IMR-90 (cell line): ENCODE results near the gene TECPR2. TPM values are rescaled to one million over a fixed set of nuclear protein-coding genes. Genes with fewer than 3 reads are reported as not detected.

Experiments
- ATAC-seq: fragments of 200-7000 bp; cut with Tn5 transposase; 2 replicates; pipeline ENCODE4 v1.9.1; 2020; ENCODE audit warnings: low read depth, mild to moderate bottlenecking, moderate library complexity
- BruUV-seq: library from RNA; stranded (reverse); fragments of 400-500 nt; replicated peaks from 2 replicates; lab custom pipeline; 2021; lab: Mats Ljungman, UMichigan
- CTCF ChIA-PET: fragments of 300-600 bp; formaldehyde crosslinking; extraction: SDS; loops from one replicate; lab custom pipeline; 2021; ENCODE audit warnings: antibody characterized with exemption; lab: Yijun Ruan, JAX
- POLR2A ChIA-PET: fragments of 300-600 bp; sonication (Branson Sonifier 250); formaldehyde crosslinking; loops from one replicate; lab custom pipeline; 2022; ENCODE audit warnings: antibody characterized with exemption; ENCODE audit not compliant: unreplicated experiment; lab: Charles Lee
- DNase-seq: peaks from one replicate; pipeline ENCODE4 v3.0.0; 2013
- H2AFZ ChIP-seq: replicated peaks from 2 replicates; pipeline ENCODE3; 2013; ENCODE audit warnings: low read length, mild to moderate bottlenecking; ENCODE audit not compliant: poor library complexity
- H2AK5ac ChIP-seq: 2 replicates; pipeline ENCODE4 v1.6.1; 2013; ENCODE audit warnings: low read depth, low read length, inconsistent platforms
- H2AK9ac ChIP-seq: replicated peaks from 2 replicates; pipeline ENCODE3; 2013; ENCODE audit warnings: mild to moderate bottlenecking, low read depth, low read length, moderate library complexity; ENCODE audit not compliant: poor library complexity
- H2BK120ac ChIP-seq: 2 replicates; pipeline ENCODE4 v1.6.1; 2013; ENCODE audit warnings: low read depth, low read length, inconsistent platforms
- H2BK15ac ChIP-seq: 3 replicates; pipeline ENCODE4 v1.6.1; 2013; ENCODE audit warnings: low read depth, low read length, inconsistent platforms
- H2BK20ac ChIP-seq: 2 replicates; pipeline ENCODE4 v1.6.1; 2013; ENCODE audit warnings: low read depth, mild to moderate bottlenecking, inconsistent platforms, low read length, moderate library complexity
- H2BK5ac ChIP-seq: 2 replicates; pipeline ENCODE4 v1.6.1; 2013; ENCODE audit warnings: mild to moderate bottlenecking, low read depth, low read length, inconsistent platforms; ENCODE audit not compliant: poor library complexity, severe bottlenecking
- H3K14ac ChIP-seq: replicated peaks from 2 replicates; pipeline ENCODE4 v1.6.1; 2013; ENCODE audit warnings: low read depth, low read length, inconsistent platforms
- H3K18ac ChIP-seq: 2 replicates; pipeline ENCODE4 v1.6.1; 2013; ENCODE audit warnings: low read depth, low read length, control low read depth
- H3K23ac ChIP-seq: 2 replicates; pipeline ENCODE4 v1.6.1; 2013; ENCODE audit warnings: low read depth, low read length, inconsistent platforms
- H3K27ac ChIP-seq: 2 replicates; pipeline ENCODE4 v1.5.1; 2013; ENCODE audit warnings: mild to moderate bottlenecking, control low read depth, low read length; ENCODE audit not compliant: insufficient read depth
- H3K27me3 ChIP-seq: 2 replicates; pipeline ENCODE4 v1.6.1; 2013; ENCODE audit warnings: low read length; ENCODE audit not compliant: control insufficient read depth, insufficient read depth
- H3K36me3 ChIP-seq: 2 replicates; pipeline ENCODE4 v1.6.1; 2013; ENCODE audit warnings: low read length, mixed read lengths; ENCODE audit not compliant: control insufficient read depth, insufficient read depth
- H3K4ac ChIP-seq: 2 replicates; pipeline ENCODE4 v1.6.1; 2013; ENCODE audit warnings: low read depth, low read length, inconsistent platforms
- H3K4me1 ChIP-seq: 2 replicates; pipeline ENCODE4 v1.6.1; 2013; ENCODE audit warnings: low read length, mixed read lengths; ENCODE audit not compliant: control insufficient read depth, insufficient read depth
- H3K4me2 ChIP-seq: 2 replicates; pipeline ENCODE4 v1.6.1; 2013; ENCODE audit warnings: low read depth, mild to moderate bottlenecking, control low read depth, low read length, moderate library complexity
- H3K4me3 ChIP-seq: 2 replicates; pipeline ENCODE4 v1.5.1; 2013; ENCODE audit warnings: low read depth, mild to moderate bottlenecking, control low read depth, low read length, moderate library complexity; ENCODE audit not compliant: insufficient read depth
- H3K56ac ChIP-seq: 2 replicates; pipeline ENCODE4 v1.6.1; 2013; ENCODE audit warnings: low read length, inconsistent platforms; ENCODE audit not compliant: insufficient read depth; ENCODE audit errors: extremely low read depth
- H3K79me1 ChIP-seq, 2 experiments: 2 replicates each; pipeline ENCODE4 v1.6.1; 2013; ENCODE audit warnings: low read length in 2 of 2, inconsistent platforms in 1 of 2, low read depth in 1 of 2
- H3K9ac ChIP-seq: 2 replicates; pipeline ENCODE4 v1.6.1; 2013; ENCODE audit warnings: low read depth, low read length, control low read depth
- H3K9me1 ChIP-seq: 2 replicates; pipeline ENCODE4 v1.6.1; 2013; ENCODE audit warnings: low read length, inconsistent platforms; ENCODE audit not compliant: insufficient read depth
- H3K9me3 ChIP-seq: 2 replicates; pipeline ENCODE4 v1.6.1; 2013; ENCODE audit warnings: low read length; ENCODE audit not compliant: control insufficient read depth, insufficient read depth
- H4K20me1 ChIP-seq: 2 replicates; pipeline ENCODE4 v1.6.1; 2013; ENCODE audit warnings: low read length, inconsistent platforms; ENCODE audit not compliant: insufficient read depth
- H4K5ac ChIP-seq: 2 replicates; pipeline ENCODE4 v1.6.1; 2013; ENCODE audit warnings: mild to moderate bottlenecking, low read depth, low read length, control low read depth
- H4K8ac ChIP-seq, 2 experiments: 2 replicates each; pipeline ENCODE4 v1.6.1; 2013; ENCODE audit warnings: low read depth in 2 of 2, low read length in 2 of 2, control low read depth in 1 of 2, inconsistent platforms in 1 of 2
- H4K91ac ChIP-seq: 2 replicates; pipeline ENCODE4 v1.6.1; 2013; ENCODE audit warnings: low read depth, low read length, inconsistent platforms; ENCODE audit not compliant: insufficient read depth
- BHLHE40 ChIP-seq: fragments of 150-350 bp; IDR thresholded peaks from 2 replicates; pipeline ENCODE4 v1.6.1; 2016; ENCODE audit warnings: mild to moderate bottlenecking, low read depth, low read length
- CEBPB ChIP-seq: IDR thresholded peaks from 2 replicates; pipeline ENCODE4 v1.6.1; 2012; ENCODE audit warnings: low read depth, low read length, improper control_type of control experiment
- CHD1 ChIP-seq: IDR thresholded peaks from 2 replicates; pipeline ENCODE4 v1.6.1; 2012; ENCODE audit warnings: low read depth, low read length, improper control_type of control experiment
- FOS ChIP-seq: fragments of 150-350 bp; IDR thresholded peaks from 2 replicates; pipeline ENCODE4 v1.6.1; 2016; ENCODE audit warnings: low read depth, low read length
- MAFK ChIP-seq: IDR thresholded peaks from 2 replicates; pipeline ENCODE4 v1.6.1; 2012; ENCODE audit warnings: low read depth, low read length, improper control_type of control experiment
- MAZ ChIP-seq: IDR thresholded peaks from 2 replicates; pipeline ENCODE4 v1.6.1; 2012; ENCODE audit warnings: low read depth, mild to moderate bottlenecking, low read length, improper control_type of control experiment, moderate library complexity, borderline replicate concordance
- MXI1 ChIP-seq: IDR thresholded peaks from 2 replicates; pipeline ENCODE4 v1.6.1; 2012; ENCODE audit warnings: low read depth, mild to moderate bottlenecking, low read length, moderate library complexity, borderline replicate concordance
- NFE2L2 ChIP-seq: fragments of 150-350 bp; IDR thresholded peaks from 2 replicates; pipeline ENCODE4 v1.6.1; 2016; ENCODE audit warnings: low read depth, mild to moderate bottlenecking, low read length
- POLR2A ChIP-seq: IDR thresholded peaks from 2 replicates; pipeline ENCODE4 v1.6.1; 2012; ENCODE audit warnings: mild to moderate bottlenecking, low read depth, low read length
- RAD21 ChIP-seq: IDR thresholded peaks from 2 replicates; pipeline ENCODE4 v1.6.1; 2012; ENCODE audit warnings: low read length, improper control_type of control experiment
- RCOR1 ChIP-seq: IDR thresholded peaks from 2 replicates; pipeline ENCODE4 v1.6.1; 2012; ENCODE audit warnings: mild to moderate bottlenecking, low read length, improper control_type of control experiment; ENCODE audit not compliant: insufficient replicate concordance
- RFX5 ChIP-seq: IDR thresholded peaks from 2 replicates; pipeline ENCODE4 v1.8.0; 2012; ENCODE audit warnings: low read depth, mild to moderate bottlenecking, low read length, moderate library complexity
- SMC3 ChIP-seq: fragments of 150-350 bp; IDR thresholded peaks from 2 replicates; pipeline ENCODE4 v1.6.1; 2016; ENCODE audit warnings: low read depth, mild to moderate bottlenecking, antibody characterized with exemption, low read length, moderate library complexity
- WGBS, 2 experiments: methylation state at CpG; one replicate each; pipeline versions ENCODE4 v1.1.5 to v1.1.7; 2013; ENCODE audit warnings: missing lambda C conversion rate in 2 of 2; ENCODE audit not compliant: insufficient read length in 1 of 2; ENCODE audit errors: extremely low coverage in 2 of 2; 5-methylcytosine and 5-hydroxymethylcytosine counted together
- dilution Hi-C: fragments of 300-500 bp; cut with HindIII; formaldehyde crosslinking; loops from one replicate; pipeline ENCODE4 v1.14.3; 2018; ENCODE audit warnings: low sequenced_read_pairs; ENCODE audit not compliant: unreplicated experiment
- in situ Hi-C: fragments of 300-500 bp; cut with MboI; formaldehyde crosslinking; loops from 3 replicates; pipeline ENCODE4 v1.14.3; 2019; ENCODE audit warnings: low sequenced_read_pairs, inconsistent platforms, mixed read lengths
- intact Hi-C: fragments of 100-400 bp; cut with micrococcal nuclease; formaldehyde crosslinking; loops from 2 replicates; pipeline ENCODE4 v1.10.0; 2022
- polyA plus RNA-seq, 3 experiments: library from polyadenylated mRNA; depleted of rRNA; stranded (reverse); fragments of >200 nt; gene quantifications; 2 replicates each; pipeline ENCODE4 v1.2.3, GENCODE V29; 2012; ENCODE audit warnings: low replicate concordance in 1 of 3
- total RNA-seq: library from RNA; depleted of rRNA; stranded (reverse); fragments of >200 nt; gene quantifications from 2 replicates; pipeline ENCODE4 v1.2.3, GENCODE V29; 2012
- TF ChIP-seq, protein P1 (sequence below): fragments of 150-350 bp; IDR thresholded peaks from 2 replicates; pipeline ENCODE4 v1.6.1; 2016; ENCODE audit warnings: low read depth, mild to moderate bottlenecking, low read length, moderate library complexity, borderline replicate concordance
- TF ChIP-seq, protein P2 (sequence below): fragments of 150-350 bp; IDR thresholded peaks from 2 replicates; pipeline ENCODE4 v1.6.1; 2017; ENCODE audit warnings: mild to moderate bottlenecking, antibody characterized with exemption, low read length, low read depth
- TF ChIP-seq, protein P3 (sequence below): conservative IDR thresholded peaks from 2 replicates; pipeline ENCODE4 v1.5.1; 2012; ENCODE audit warnings: mild to moderate bottlenecking, low read depth, low read length, improper control_type of control experiment

TECPR2 gene
- total and polyA plus RNA-seq, 2 of the 4 experiments (the other 2 are of a cell fraction), result 9.5 to 11.7 TPM

DNA sequence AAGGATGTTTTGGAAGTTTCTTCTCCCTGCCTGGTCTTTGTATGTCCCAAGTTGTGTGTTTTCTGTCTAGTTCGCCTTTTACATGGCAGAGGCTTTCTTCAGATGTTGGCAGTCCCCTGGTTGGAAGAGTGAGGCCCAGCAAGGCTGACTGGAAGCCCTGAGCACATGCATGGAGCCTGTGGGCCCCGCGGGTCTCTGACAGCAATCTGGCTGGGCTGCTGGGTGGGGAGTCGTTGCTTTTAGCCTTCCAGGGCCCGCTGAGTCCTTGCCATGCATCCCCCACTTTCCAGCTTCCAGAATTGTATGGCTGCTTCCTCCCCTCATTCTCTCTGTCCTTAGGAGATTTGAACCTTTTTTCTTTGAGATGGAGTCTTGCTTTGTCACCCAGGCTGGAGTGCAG lies 121.6 kb downstream of the TECPR2 start:
- no peak overlapping the region for H2BK15ac ChIP-seq
- no peak overlapping the region for H2BK20ac ChIP-seq
- ChIA-PET POLR2A (no interaction called here), CTCF (no interaction called here)
- no peak for DNase-seq
- no peak overlapping the region for H4K5ac ChIP-seq
- no peak overlapping the region for H4K8ac ChIP-seq
- H3K4ac ChIP-seq, result no peak overlapping the region
- H3K23ac ChIP-seq, result no peak overlapping the region
- H2AK5ac ChIP-seq, result no peak overlapping the region
- H3K18ac ChIP-seq, result no peak overlapping the region
- no peak overlapping the region for H4K91ac ChIP-seq
- no peaks in the 10 kb centered on the region; the same call in 1 of the 2 replicates for H4K20me1 ChIP-seq
- no peak overlapping the region for H2BK5ac ChIP-seq
- intact Hi-C loops, result no loop called here
- no peak overlapping the region for H2AFZ ChIP-seq
- BruUV-seq, result no TSS peak
- in situ Hi-C loops, result no loop called here
- H3K4me3 ChIP-seq, result no peak overlapping the region
- H3K14ac ChIP-seq, result no peak overlapping the region
- peaks cover 4% of the 10 kb centered on the region; the same call in 1 of the 2 replicates for H3K9me1 ChIP-seq
- dilution Hi-C loops, result no loop called here
- H3K4me2 ChIP-seq, result no peak overlapping the region
- no peak overlapping the region for H2BK120ac ChIP-seq
- H3K9ac ChIP-seq, result no peak overlapping the region
- H3K56ac ChIP-seq, result no peak overlapping the region
- H2AK9ac ChIP-seq, result no peak overlapping the region
- no CpG with 5 or more reads among the region's 5 CpGs for WGBS, 2 experiments
- peaks cover 0 to 14% of the 10 kb centered on the region in 2 experiments; a peak in 1 of 4 replicates for H3K79me1 ChIP-seq
- no peak for ATAC-seq
- no peak overlapping the region for H3K27ac ChIP-seq
- no peaks in the 10 kb centered on the region for H3K9me3 ChIP-seq
- H3K36me3 ChIP-seq, result peaks cover 1% of the 10 kb centered on the region; the same call in 1 of the 2 replicates
- peaks cover 2% of the 10 kb centered on the region; the same call in 1 of the 2 replicates for H3K4me1 ChIP-seq
- TF ChIP-seq, protein P1, sequence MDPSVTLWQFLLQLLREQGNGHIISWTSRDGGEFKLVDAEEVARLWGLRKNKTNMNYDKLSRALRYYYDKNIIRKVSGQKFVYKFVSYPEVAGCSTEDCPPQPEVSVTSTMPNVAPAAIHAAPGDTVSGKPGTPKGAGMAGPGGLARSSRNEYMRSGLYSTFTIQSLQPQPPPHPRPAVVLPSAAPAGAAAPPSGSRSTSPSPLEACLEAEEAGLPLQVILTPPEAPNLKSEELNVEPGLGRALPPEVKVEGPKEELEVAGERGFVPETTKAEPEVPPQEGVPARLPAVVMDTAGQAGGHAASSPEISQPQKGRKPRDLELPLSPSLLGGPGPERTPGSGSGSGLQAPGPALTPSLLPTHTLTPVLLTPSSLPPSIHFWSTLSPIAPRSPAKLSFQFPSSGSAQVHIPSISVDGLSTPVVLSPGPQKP, result no peak
- no peak for TF ChIP-seq MAZ
- TF ChIP-seq MAFK, result no peak
- TF ChIP-seq MXI1, result no peak
- no peak for TF ChIP-seq POLR2A
- no peak for TF ChIP-seq CEBPB
- no peak for TF ChIP-seq NFE2L2
- TF ChIP-seq FOS, result no peak
- no peak for TF ChIP-seq RAD21
- TF ChIP-seq BHLHE40, result no peak
- no peak for TF ChIP-seq CHD1
- no peak for TF ChIP-seq RCOR1
- TF ChIP-seq RFX5, result no peak
- TF ChIP-seq, protein P2, sequence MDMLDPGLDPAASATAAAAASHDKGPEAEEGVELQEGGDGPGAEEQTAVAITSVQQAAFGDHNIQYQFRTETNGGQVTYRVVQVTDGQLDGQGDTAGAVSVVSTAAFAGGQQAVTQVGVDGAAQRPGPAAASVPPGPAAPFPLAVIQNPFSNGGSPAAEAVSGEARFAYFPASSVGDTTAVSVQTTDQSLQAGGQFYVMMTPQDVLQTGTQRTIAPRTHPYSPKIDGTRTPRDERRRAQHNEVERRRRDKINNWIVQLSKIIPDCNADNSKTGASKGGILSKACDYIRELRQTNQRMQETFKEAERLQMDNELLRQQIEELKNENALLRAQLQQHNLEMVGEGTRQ, result no peak
- TF ChIP-seq, protein P3, sequence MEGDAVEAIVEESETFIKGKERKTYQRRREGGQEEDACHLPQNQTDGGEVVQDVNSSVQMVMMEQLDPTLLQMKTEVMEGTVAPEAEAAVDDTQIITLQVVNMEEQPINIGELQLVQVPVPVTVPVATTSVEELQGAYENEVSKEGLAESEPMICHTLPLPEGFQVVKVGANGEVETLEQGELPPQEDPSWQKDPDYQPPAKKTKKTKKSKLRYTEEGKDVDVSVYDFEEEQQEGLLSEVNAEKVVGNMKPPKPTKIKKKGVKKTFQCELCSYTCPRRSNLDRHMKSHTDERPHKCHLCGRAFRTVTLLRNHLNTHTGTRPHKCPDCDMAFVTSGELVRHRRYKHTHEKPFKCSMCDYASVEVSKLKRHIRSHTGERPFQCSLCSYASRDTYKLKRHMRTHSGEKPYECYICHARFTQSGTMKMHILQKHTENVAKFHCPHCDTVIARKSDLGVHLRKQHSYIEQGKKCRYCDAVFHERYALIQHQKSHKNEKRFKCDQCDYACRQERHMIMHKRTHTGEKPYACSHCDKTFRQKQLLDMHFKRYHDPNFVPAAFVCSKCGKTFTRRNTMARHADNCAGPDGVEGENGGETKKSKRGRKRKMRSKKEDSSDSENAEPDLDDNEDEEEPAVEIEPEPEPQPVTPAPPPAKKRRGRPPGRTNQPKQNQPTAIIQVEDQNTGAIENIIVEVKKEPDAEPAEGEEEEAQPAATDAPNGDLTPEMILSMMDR, result no peak
- TF ChIP-seq SMC3, result no peak
- no peaks in the 10 kb centered on the region for H3K27me3 ChIP-seq
